IMR-90 (cell line): ENCODE results near the gene BTBD6. TPM values are rescaled to one million over a fixed set of nuclear protein-coding genes. Genes with fewer than 3 reads are reported as not detected.

Experiments used
- ATAC-seq: fragments of 200-7000 bp; cut with Tn5 transposase; 2 replicates; pipeline ENCODE4 v1.9.1; 2020; ENCODE audit warnings: low read depth, mild to moderate bottlenecking, moderate library complexity
- BruUV-seq: library from RNA; stranded (reverse); fragments of 400-500 nt; replicated peaks from 2 replicates; lab custom pipeline; 2021; lab: Mats Ljungman, UMichigan
- CTCF ChIA-PET: fragments of 300-600 bp; formaldehyde crosslinking; extraction: SDS; loops from one replicate; lab custom pipeline; 2021; ENCODE audit warnings: antibody characterized with exemption; lab: Yijun Ruan, JAX
- POLR2A ChIA-PET: fragments of 300-600 bp; sonication (Branson Sonifier 250); formaldehyde crosslinking; loops from one replicate; lab custom pipeline; 2022; ENCODE audit warnings: antibody characterized with exemption; ENCODE audit not compliant: unreplicated experiment; lab: Charles Lee
- DNase-seq: peaks from one replicate; pipeline ENCODE4 v3.0.0; 2013
- H2AFZ ChIP-seq: replicated peaks from 2 replicates; pipeline ENCODE3; 2013; ENCODE audit warnings: low read length, mild to moderate bottlenecking; ENCODE audit not compliant: poor library complexity
- H2AK5ac ChIP-seq: 2 replicates; pipeline ENCODE4 v1.6.1; 2013; ENCODE audit warnings: low read depth, low read length, inconsistent platforms
- H2AK9ac ChIP-seq: replicated peaks from 2 replicates; pipeline ENCODE3; 2013; ENCODE audit warnings: mild to moderate bottlenecking, low read depth, low read length, moderate library complexity; ENCODE audit not compliant: poor library complexity
- H2BK120ac ChIP-seq: 2 replicates; pipeline ENCODE4 v1.6.1; 2013; ENCODE audit warnings: low read depth, low read length, inconsistent platforms
- H2BK15ac ChIP-seq: 3 replicates; pipeline ENCODE4 v1.6.1; 2013; ENCODE audit warnings: low read depth, low read length, inconsistent platforms
- H2BK20ac ChIP-seq: 2 replicates; pipeline ENCODE4 v1.6.1; 2013; ENCODE audit warnings: low read depth, mild to moderate bottlenecking, inconsistent platforms, low read length, moderate library complexity
- H2BK5ac ChIP-seq: 2 replicates; pipeline ENCODE4 v1.6.1; 2013; ENCODE audit warnings: mild to moderate bottlenecking, low read depth, low read length, inconsistent platforms; ENCODE audit not compliant: poor library complexity, severe bottlenecking
- H3K14ac ChIP-seq: replicated peaks from 2 replicates; pipeline ENCODE4 v1.6.1; 2013; ENCODE audit warnings: low read depth, low read length, inconsistent platforms
- H3K18ac ChIP-seq: 2 replicates; pipeline ENCODE4 v1.6.1; 2013; ENCODE audit warnings: low read depth, low read length, control low read depth
- H3K23ac ChIP-seq: 2 replicates; pipeline ENCODE4 v1.6.1; 2013; ENCODE audit warnings: low read depth, low read length, inconsistent platforms
- H3K27ac ChIP-seq: 2 replicates; pipeline ENCODE4 v1.5.1; 2013; ENCODE audit warnings: mild to moderate bottlenecking, control low read depth, low read length; ENCODE audit not compliant: insufficient read depth
- H3K27me3 ChIP-seq: 2 replicates; pipeline ENCODE4 v1.6.1; 2013; ENCODE audit warnings: low read length; ENCODE audit not compliant: control insufficient read depth, insufficient read depth
- H3K36me3 ChIP-seq: 2 replicates; pipeline ENCODE4 v1.6.1; 2013; ENCODE audit warnings: low read length, mixed read lengths; ENCODE audit not compliant: control insufficient read depth, insufficient read depth
- H3K4ac ChIP-seq: 2 replicates; pipeline ENCODE4 v1.6.1; 2013; ENCODE audit warnings: low read depth, low read length, inconsistent platforms
- H3K4me1 ChIP-seq: 2 replicates; pipeline ENCODE4 v1.6.1; 2013; ENCODE audit warnings: low read length, mixed read lengths; ENCODE audit not compliant: control insufficient read depth, insufficient read depth
- H3K4me2 ChIP-seq: 2 replicates; pipeline ENCODE4 v1.6.1; 2013; ENCODE audit warnings: low read depth, mild to moderate bottlenecking, control low read depth, low read length, moderate library complexity
- H3K4me3 ChIP-seq: 2 replicates; pipeline ENCODE4 v1.5.1; 2013; ENCODE audit warnings: low read depth, mild to moderate bottlenecking, control low read depth, low read length, moderate library complexity; ENCODE audit not compliant: insufficient read depth
- H3K56ac ChIP-seq: 2 replicates; pipeline ENCODE4 v1.6.1; 2013; ENCODE audit warnings: low read length, inconsistent platforms; ENCODE audit not compliant: insufficient read depth; ENCODE audit errors: extremely low read depth
- H3K79me1 ChIP-seq, 2 experiments: 2 replicates each; pipeline ENCODE4 v1.6.1; 2013; ENCODE audit warnings: low read length in 2 of 2, inconsistent platforms in 1 of 2, low read depth in 1 of 2
- H3K9ac ChIP-seq: 2 replicates; pipeline ENCODE4 v1.6.1; 2013; ENCODE audit warnings: low read depth, low read length, control low read depth
- H3K9me1 ChIP-seq: 2 replicates; pipeline ENCODE4 v1.6.1; 2013; ENCODE audit warnings: low read length, inconsistent platforms; ENCODE audit not compliant: insufficient read depth
- H3K9me3 ChIP-seq: 2 replicates; pipeline ENCODE4 v1.6.1; 2013; ENCODE audit warnings: low read length; ENCODE audit not compliant: control insufficient read depth, insufficient read depth
- H4K20me1 ChIP-seq: 2 replicates; pipeline ENCODE4 v1.6.1; 2013; ENCODE audit warnings: low read length, inconsistent platforms; ENCODE audit not compliant: insufficient read depth
- H4K5ac ChIP-seq: 2 replicates; pipeline ENCODE4 v1.6.1; 2013; ENCODE audit warnings: mild to moderate bottlenecking, low read depth, low read length, control low read depth
- H4K8ac ChIP-seq, 2 experiments: 2 replicates each; pipeline ENCODE4 v1.6.1; 2013; ENCODE audit warnings: low read depth in 2 of 2, low read length in 2 of 2, control low read depth in 1 of 2, inconsistent platforms in 1 of 2
- H4K91ac ChIP-seq: 2 replicates; pipeline ENCODE4 v1.6.1; 2013; ENCODE audit warnings: low read depth, low read length, inconsistent platforms; ENCODE audit not compliant: insufficient read depth
- CEBPB ChIP-seq: IDR thresholded peaks from 2 replicates; pipeline ENCODE4 v1.6.1; 2012; ENCODE audit warnings: low read depth, low read length, improper control_type of control experiment
- FOS ChIP-seq: fragments of 150-350 bp; IDR thresholded peaks from 2 replicates; pipeline ENCODE4 v1.6.1; 2016; ENCODE audit warnings: low read depth, low read length
- MXI1 ChIP-seq: IDR thresholded peaks from 2 replicates; pipeline ENCODE4 v1.6.1; 2012; ENCODE audit warnings: low read depth, mild to moderate bottlenecking, low read length, moderate library complexity, borderline replicate concordance
- NFE2L2 ChIP-seq: fragments of 150-350 bp; IDR thresholded peaks from 2 replicates; pipeline ENCODE4 v1.6.1; 2016; ENCODE audit warnings: low read depth, mild to moderate bottlenecking, low read length
- POLR2A ChIP-seq: IDR thresholded peaks from 2 replicates; pipeline ENCODE4 v1.6.1; 2012; ENCODE audit warnings: mild to moderate bottlenecking, low read depth, low read length
- RCOR1 ChIP-seq: IDR thresholded peaks from 2 replicates; pipeline ENCODE4 v1.6.1; 2012; ENCODE audit warnings: mild to moderate bottlenecking, low read length, improper control_type of control experiment; ENCODE audit not compliant: insufficient replicate concordance
- SMC3 ChIP-seq: fragments of 150-350 bp; IDR thresholded peaks from 2 replicates; pipeline ENCODE4 v1.6.1; 2016; ENCODE audit warnings: low read depth, mild to moderate bottlenecking, antibody characterized with exemption, low read length, moderate library complexity
- WGBS, 2 experiments: methylation state at CpG; one replicate each; pipeline versions ENCODE4 v1.1.5 to v1.1.7; 2013; ENCODE audit warnings: missing lambda C conversion rate in 2 of 2; ENCODE audit not compliant: insufficient read length in 1 of 2; ENCODE audit errors: extremely low coverage in 2 of 2; 5-methylcytosine and 5-hydroxymethylcytosine counted together
- dilution Hi-C: fragments of 300-500 bp; cut with HindIII; formaldehyde crosslinking; loops from one replicate; pipeline ENCODE4 v1.14.3; 2018; ENCODE audit warnings: low sequenced_read_pairs; ENCODE audit not compliant: unreplicated experiment
- in situ Hi-C: fragments of 300-500 bp; cut with MboI; formaldehyde crosslinking; loops from 3 replicates; pipeline ENCODE4 v1.14.3; 2019; ENCODE audit warnings: low sequenced_read_pairs, inconsistent platforms, mixed read lengths
- intact Hi-C: fragments of 100-400 bp; cut with micrococcal nuclease; formaldehyde crosslinking; loops from 2 replicates; pipeline ENCODE4 v1.10.0; 2022
- polyA plus RNA-seq, 3 experiments: library from polyadenylated mRNA; depleted of rRNA; stranded (reverse); fragments of >200 nt; gene quantifications; 2 replicates each; pipeline ENCODE4 v1.2.3, GENCODE V29; 2012; ENCODE audit warnings: low replicate concordance in 1 of 3
- total RNA-seq: library from RNA; depleted of rRNA; stranded (reverse); fragments of >200 nt; gene quantifications from 2 replicates; pipeline ENCODE4 v1.2.3, GENCODE V29; 2012
- TF ChIP-seq, protein P1 (sequence below): fragments of 150-350 bp; IDR thresholded peaks from 2 replicates; pipeline ENCODE4 v1.6.1; 2016; ENCODE audit warnings: low read depth, mild to moderate bottlenecking, low read length, moderate library complexity, borderline replicate concordance
- TF ChIP-seq, protein P2 (sequence below): conservative IDR thresholded peaks from 2 replicates; pipeline ENCODE4 v1.5.1; 2012; ENCODE audit warnings: mild to moderate bottlenecking, low read depth, low read length, improper control_type of control experiment

BTBD6 gene
- total and polyA plus RNA-seq, 2 of the 4 experiments (the other 2 are of a cell fraction), result 33.9 to 43.9 TPM

DNA sequence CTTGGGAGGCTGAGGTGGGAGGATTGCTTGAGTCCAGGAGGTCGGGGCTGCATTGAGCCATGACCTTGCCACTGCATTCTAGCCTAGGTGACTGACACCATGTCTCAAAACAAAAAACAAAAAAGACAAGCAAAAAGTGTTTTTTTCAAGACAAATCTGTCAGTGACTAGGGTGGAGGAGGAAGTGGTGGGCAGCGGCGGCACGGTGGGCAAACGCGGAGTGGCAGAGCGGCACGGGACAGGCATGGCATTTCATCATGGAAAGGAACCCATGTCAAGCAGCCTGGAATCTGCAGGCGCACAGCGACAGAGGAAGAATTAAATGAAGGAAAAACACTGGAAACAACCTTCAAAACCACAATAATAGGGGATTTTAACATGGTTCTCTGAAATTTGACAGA is 4.0 kb upstream of the BTBD6 start:
- DNase-seq (no peak), ATAC-seq (no peak)
- Histone ChIP-seq H4K8ac (no peak overlapping the region), H2BK120ac (no peak overlapping the region), H3K14ac (no peak overlapping the region), H3K56ac (no peak overlapping the region), H3K27me3 (no peaks in the 10 kb centered on the region), H2AK9ac (no peak overlapping the region), H3K4me1 (peaks cover 3% of the 10 kb centered on the region; the same call in 1 of the 2 replicates), H2BK5ac (no peak overlapping the region), H3K4me3 (no peak overlapping the region), H2AFZ (no peak overlapping the region), H2BK20ac (no peak overlapping the region), H3K23ac (no peak overlapping the region), H3K9me3 (no peaks in the 10 kb centered on the region), H3K36me3 (peaks cover 15% of the 10 kb centered on the region), H3K79me1 (peaks cover 25 to 46% of the 10 kb centered on the region in 2 experiments), H2AK5ac (no peak overlapping the region), H3K27ac (no peak overlapping the region), H3K9me1 (peaks cover 7% of the 10 kb centered on the region; the same call in 1 of the 2 replicates), H4K91ac (no peak overlapping the region), H4K20me1 (peaks cover 8% of the 10 kb centered on the region; the same call in 1 of the 2 replicates), H4K5ac (no peak overlapping the region), H3K9ac (no peak overlapping the region), H3K18ac (no peak overlapping the region), H2BK15ac (no peak overlapping the region), H3K4me2 (no peak overlapping the region), H3K4ac (no peak overlapping the region)
- WGBS, 2 experiments, result no CpG with 5 or more reads among the region's 10 CpGs
- BruUV-seq, result no TSS peak
- CTCF ChIA-PET, result no interaction called here
- in situ Hi-C loops, result no loop called here
- TF ChIP-seq RCOR1, result no peak
- TF ChIP-seq, protein P1, sequence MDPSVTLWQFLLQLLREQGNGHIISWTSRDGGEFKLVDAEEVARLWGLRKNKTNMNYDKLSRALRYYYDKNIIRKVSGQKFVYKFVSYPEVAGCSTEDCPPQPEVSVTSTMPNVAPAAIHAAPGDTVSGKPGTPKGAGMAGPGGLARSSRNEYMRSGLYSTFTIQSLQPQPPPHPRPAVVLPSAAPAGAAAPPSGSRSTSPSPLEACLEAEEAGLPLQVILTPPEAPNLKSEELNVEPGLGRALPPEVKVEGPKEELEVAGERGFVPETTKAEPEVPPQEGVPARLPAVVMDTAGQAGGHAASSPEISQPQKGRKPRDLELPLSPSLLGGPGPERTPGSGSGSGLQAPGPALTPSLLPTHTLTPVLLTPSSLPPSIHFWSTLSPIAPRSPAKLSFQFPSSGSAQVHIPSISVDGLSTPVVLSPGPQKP, result no peak
- no peak for TF ChIP-seq MXI1
- no peak for TF ChIP-seq NFE2L2
- TF ChIP-seq FOS, result no peak
- no peak for TF ChIP-seq CEBPB
- no peak for TF ChIP-seq SMC3
- TF ChIP-seq, protein P2, sequence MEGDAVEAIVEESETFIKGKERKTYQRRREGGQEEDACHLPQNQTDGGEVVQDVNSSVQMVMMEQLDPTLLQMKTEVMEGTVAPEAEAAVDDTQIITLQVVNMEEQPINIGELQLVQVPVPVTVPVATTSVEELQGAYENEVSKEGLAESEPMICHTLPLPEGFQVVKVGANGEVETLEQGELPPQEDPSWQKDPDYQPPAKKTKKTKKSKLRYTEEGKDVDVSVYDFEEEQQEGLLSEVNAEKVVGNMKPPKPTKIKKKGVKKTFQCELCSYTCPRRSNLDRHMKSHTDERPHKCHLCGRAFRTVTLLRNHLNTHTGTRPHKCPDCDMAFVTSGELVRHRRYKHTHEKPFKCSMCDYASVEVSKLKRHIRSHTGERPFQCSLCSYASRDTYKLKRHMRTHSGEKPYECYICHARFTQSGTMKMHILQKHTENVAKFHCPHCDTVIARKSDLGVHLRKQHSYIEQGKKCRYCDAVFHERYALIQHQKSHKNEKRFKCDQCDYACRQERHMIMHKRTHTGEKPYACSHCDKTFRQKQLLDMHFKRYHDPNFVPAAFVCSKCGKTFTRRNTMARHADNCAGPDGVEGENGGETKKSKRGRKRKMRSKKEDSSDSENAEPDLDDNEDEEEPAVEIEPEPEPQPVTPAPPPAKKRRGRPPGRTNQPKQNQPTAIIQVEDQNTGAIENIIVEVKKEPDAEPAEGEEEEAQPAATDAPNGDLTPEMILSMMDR, result no peak
- TF ChIP-seq POLR2A, result no peak
- POLR2A ChIA-PET, result no interaction called here
- dilution Hi-C loops, result no loop called here
- intact Hi-C loops, result no loop called here
